ENCODE measurements around the gene PIP4K2A.

Gene PIP4K2A

DNA sequence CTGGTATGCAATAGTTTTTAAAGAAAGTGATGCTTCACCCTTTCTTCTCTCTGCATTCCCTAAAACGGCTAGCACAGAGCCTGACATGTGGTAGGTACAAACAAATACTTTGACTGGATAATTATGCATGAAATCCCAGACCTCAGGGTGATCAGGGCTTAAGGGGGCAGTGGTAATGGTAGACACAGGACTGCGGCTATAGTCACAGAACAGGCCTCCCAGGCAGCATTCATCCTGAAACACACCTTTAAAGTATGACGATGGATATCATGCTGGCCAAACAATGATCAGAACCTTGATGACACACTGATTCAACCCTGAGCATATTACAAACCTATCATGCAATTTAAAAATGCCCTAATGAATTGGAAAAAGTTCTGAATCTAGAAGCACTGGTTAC, 110.8 kb downstream of the PIP4K2A start:
- Mint-ChIP-seq H3K9me3 (no peaks in the 10 kb centered on the region), H3K27ac (peak overlapping the region; percentile 7), H3K36me3 (peaks cover 56% of the 10 kb centered on the region), H3K4me3 (no peak overlapping the region), H3K4me1 (peaks cover 65% of the 10 kb centered on the region), H3K27me3 (no peaks in the 10 kb centered on the region)
- CTCF ChIA-PET = no interaction called here
- no peak for DNase-seq

DNA sequence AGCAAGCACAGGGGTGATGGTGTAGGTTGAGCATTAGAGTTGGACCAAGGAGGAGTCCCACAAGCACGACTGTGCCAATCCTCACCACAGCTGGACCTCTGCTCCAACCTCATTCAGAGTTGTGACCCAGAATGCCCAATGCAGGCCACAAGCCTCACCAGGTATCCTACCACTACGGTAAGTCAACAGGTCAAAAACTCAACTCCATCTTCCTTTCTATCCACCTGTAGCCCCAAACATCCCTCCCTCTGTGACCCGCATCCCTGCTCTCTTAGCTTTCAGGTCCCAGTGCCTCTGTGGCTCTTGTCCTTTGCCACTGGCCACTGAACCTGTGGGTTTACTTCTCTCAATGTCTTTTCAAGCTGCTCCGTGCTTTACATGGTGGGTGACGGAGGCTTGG, 112.8 kb downstream of the PIP4K2A start:
- CTCF ChIA-PET = interaction anchor here (1.7 kb wide), 1 partner anchor 10 kb away, joined by 9 read pairs; no protein-coding TSS in a partner anchor
- H3K4me1 Mint-ChIP-seq = peaks cover 69% of the 10 kb centered on the region
- DNase-seq = no peak
- peaks cover 54% of the 10 kb centered on the region for H3K36me3 Mint-ChIP-seq
- peak overlapping the region; percentile 68 for H3K27ac Mint-ChIP-seq
- no peaks in the 10 kb centered on the region for H3K27me3 Mint-ChIP-seq
- no peaks in the 10 kb centered on the region for H3K9me3 Mint-ChIP-seq
- no peak overlapping the region for H3K4me3 Mint-ChIP-seq

DNA sequence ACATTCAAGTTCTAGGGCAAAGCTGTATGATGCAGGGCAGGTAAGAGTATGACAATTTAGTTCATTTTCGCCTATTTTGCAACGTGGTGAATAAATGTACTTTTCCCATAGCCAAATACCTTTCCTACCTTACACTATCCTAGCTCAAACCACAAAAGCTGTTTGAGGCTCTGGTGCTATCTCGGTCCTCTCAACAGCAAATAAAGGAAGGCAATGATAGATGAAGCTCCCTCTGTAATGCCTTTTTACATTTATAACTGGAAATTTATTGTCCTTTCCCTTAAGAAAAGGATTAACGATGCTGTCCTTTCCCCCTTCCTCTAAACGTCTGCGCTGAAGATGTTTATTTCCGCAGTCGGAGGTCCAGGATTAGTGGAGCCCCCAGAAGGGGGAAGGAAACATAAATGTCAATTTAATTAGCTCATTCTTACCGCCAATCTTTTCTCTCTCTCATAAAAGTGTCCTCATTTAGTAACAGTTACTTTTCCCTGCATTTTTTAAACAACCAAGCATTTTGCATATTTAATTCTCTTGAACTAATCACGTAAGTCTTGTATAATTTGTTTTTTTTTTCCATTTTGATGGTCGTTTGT, 114.6 kb downstream of the PIP4K2A start:
- Mint-ChIP-seq H3K4me1 (peaks cover 55% of the 10 kb centered on the region), H3K36me3 (peaks cover 42% of the 10 kb centered on the region), H3K9me3 (no peaks in the 10 kb centered on the region), H3K4me3 (no peak overlapping the region), H3K27me3 (no peaks in the 10 kb centered on the region), H3K27ac (peak overlapping the region; percentile 43)
- CTCF ChIA-PET = interaction anchor here (0.6 to 1.2 kb wide), 3 partner anchors 25 to 47 kb away, joined by 3 to 4 read pairs (median 4); no protein-coding TSS in a partner anchor
- no peak for DNase-seq

DNA sequence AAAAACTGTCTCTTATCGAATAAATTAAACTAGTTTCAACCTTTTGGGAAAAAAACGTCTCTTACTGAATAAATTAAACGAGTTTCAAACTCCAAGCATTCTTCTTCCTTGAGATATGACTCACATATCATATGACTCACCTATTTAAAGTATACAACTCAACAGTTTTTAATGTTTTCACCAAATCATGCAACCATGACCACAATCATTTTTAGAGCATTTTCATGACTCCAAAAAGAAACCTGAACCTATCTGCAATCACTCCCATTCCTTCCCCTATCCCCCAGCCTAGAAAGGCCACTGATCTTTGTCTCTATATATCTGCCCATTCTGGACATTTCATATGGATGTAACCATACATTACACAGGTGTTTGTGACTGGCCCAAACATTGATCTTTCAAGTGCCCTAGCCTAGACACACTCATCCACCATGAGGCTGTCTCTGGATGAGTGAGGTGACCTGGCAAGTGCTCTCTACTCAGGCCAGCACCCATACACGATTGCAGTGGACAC, 115.3 kb downstream of the PIP4K2A start:
- Mint-ChIP-seq H3K27me3 (no peaks in the 10 kb centered on the region), H3K36me3 (peaks cover 40% of the 10 kb centered on the region), H3K4me1 (peaks cover 54% of the 10 kb centered on the region), H3K4me3 (no peak overlapping the region), H3K9me3 (no peaks in the 10 kb centered on the region), H3K27ac (peak overlapping the region; percentile 35)
- CTCF ChIA-PET = interaction anchor here (0.6 kb wide), 1 partner anchor 48 kb away, joined by 4 read pairs; no protein-coding TSS in a partner anchor
- no peak for DNase-seq

DNA sequence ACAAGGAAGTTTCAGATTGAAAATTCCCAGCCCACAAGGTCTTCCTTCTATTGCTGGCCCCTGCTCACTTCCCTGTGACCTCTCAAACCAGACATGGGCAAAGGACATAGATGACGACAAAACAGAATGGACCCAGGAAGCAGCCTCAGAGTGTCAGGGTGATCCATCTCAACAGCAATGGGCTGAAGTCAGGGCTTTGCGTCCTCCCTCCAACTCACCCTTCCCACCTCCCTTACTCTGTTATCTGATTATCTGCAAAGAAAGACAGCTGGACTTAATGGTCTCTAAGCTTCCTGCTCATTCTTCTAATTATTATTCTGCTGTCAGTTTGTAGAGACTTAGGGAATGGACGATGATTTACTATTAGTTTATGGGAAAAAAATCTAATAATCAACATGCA, 115.9 kb downstream of the PIP4K2A start:
- no peaks in the 10 kb centered on the region for H3K27me3 Mint-ChIP-seq
- H3K27ac Mint-ChIP-seq = no peak overlapping the region
- H3K36me3 Mint-ChIP-seq = peaks cover 37% of the 10 kb centered on the region
- CTCF ChIA-PET = no interaction called here
- no peak overlapping the region for H3K4me3 Mint-ChIP-seq
- DNase-seq = no peak
- H3K4me1 Mint-ChIP-seq = peaks cover 56% of the 10 kb centered on the region
- H3K9me3 Mint-ChIP-seq = no peaks in the 10 kb centered on the region

DNA sequence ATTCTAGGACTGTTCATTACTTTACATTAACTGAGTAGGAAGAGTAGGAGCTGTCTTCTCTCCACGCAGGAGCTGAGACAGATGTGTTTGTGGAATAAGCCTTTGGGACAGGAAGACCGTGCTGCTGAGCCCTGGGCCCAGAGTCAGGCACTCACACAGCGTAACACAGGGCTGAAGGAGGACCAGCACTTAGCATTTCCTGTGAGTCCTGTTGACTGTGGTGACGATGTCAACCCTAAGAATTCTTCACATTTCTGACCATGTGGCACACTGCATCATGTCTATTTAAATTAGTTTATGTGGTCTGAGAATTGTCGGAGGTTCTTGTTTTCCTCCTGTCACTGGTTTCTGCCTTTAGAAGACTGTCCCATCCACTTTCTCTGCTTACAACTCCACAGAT, 117.2 kb downstream of the PIP4K2A start:
- Mint-ChIP-seq H3K36me3 (peaks cover 41% of the 10 kb centered on the region), H3K27me3 (no peaks in the 10 kb centered on the region), H3K9me3 (no peaks in the 10 kb centered on the region), H3K4me3 (no peak overlapping the region), H3K4me1 (peaks cover 55% of the 10 kb centered on the region), H3K27ac (peak overlapping the region; percentile 16)
- CTCF ChIA-PET = interaction anchor here (1.1 kb wide), 1 partner anchor 14 kb away, joined by 4 read pairs; no protein-coding TSS in a partner anchor
- DNase-seq = no peak

DNA sequence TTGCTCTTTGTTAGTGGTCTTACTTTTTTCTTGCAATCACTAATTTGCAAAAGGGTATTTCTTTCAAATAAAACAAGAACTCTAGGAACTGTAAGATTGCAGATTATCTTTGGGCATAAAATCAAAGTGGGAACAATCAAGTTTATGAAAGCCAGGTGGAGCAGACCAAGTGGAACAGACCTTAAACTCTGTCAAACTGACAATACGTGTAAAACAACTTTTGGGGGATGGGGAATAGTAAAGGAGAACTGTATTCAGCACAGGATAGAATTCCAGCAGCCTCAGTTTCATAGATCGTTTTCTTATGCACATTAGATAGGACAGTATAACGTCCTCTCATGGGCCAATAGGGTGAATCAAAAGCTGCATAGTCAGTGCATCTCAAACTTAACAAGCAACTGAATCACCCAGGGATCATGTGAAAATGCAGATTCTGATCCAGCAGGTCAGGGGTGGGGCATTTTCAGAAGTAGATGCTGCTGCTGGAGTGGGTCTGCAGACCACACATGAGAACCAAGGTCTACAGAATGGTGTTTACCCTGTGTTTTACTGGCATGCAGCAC, 120.7 kb downstream of the PIP4K2A start:
- Mint-ChIP-seq H3K9me3 (no peaks in the 10 kb centered on the region), H3K36me3 (peaks cover 45% of the 10 kb centered on the region), H3K27me3 (no peaks in the 10 kb centered on the region), H3K4me3 (no peak overlapping the region), H3K4me1 (peaks cover 25% of the 10 kb centered on the region), H3K27ac (no peak overlapping the region)
- DNase-seq = no peak
- CTCF ChIA-PET = no interaction called here

DNA sequence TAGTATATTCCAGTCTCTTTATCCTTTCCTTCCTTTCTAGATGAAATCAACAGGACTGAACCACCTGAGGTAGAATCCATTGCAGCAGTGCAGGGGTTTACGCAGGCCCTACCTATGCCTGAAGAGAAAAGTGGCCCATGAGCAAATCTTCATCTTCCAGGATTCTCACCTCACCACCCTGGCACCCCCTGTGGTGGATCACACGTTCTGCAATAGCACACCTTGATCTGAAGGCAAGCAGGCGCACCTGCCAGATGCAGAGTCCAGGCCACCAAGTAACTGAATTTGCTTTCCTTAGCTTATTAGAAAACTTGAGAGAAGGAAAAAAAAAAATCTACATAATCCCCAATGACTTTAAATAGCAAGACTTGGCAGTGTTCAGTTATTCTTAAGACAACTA, 121.4 kb downstream of the PIP4K2A start:
- Mint-ChIP-seq H3K9me3 (no peaks in the 10 kb centered on the region), H3K4me1 (peaks cover 20% of the 10 kb centered on the region), H3K4me3 (no peak overlapping the region), H3K27ac (no peak overlapping the region), H3K36me3 (peaks cover 45% of the 10 kb centered on the region), H3K27me3 (no peaks in the 10 kb centered on the region)
- DNase-seq = no peak
- CTCF ChIA-PET = no interaction called here

DNA sequence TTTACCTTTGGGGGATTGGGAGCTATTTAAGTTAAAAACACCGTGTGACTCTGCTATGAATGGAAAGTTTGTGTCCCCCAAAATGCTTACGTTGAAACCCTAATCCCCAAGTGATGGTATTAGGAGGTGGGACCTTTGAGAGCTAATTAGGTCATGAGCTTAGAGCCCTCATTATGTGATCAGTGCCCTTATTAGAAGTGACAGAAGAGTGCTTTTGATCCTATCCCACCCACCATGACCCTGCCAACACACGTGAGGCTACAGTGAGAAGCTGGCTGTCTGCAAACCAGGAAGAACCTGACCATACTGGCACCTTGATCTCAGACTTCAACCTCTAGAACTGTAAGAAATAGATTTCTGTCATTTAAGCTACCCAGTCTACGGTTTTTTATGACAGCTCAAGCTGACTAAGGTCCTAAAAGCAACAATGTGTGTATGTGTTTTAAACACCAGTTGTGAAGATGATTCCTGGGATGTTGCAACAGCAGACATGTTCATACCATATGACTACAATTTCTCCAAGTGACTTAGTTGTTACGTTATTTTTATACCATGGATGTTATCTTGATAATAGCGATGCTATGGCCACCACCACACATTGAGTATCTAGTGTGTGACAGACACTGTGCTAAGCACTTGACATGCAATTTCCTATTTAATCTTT, 124.4 kb downstream of the PIP4K2A start:
- Mint-ChIP-seq H3K27me3 (no peaks in the 10 kb centered on the region), H3K27ac (no peak overlapping the region), H3K36me3 (peaks cover 58% of the 10 kb centered on the region), H3K4me1 (peaks cover 7% of the 10 kb centered on the region), H3K4me3 (no peak overlapping the region), H3K9me3 (no peaks in the 10 kb centered on the region)
- no peak for DNase-seq
- CTCF ChIA-PET = interaction anchor here (0.5 to 1.9 kb wide), 4 partner anchors 16 to 395 kb away, joined by 3 to 8 read pairs (median 5); no protein-coding TSS in a partner anchor

DNA sequence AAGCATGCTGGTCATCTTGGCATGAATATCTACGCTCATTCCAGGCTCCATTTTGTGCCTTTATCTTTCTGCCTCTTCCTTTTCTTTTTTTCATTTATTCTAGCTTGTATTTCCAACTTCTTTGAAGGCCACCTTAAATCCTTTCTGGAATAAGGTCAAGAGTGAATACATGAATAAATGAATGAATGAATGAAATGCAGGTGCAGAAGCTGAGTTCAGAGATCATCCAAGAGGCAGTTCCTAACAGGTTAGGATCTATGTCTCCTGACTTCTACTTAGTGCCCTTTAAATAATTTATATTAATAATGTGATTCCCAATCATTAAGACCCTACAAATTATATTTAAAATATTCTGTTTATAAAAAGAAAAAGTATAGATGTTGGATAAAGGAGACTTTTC, 125.9 kb downstream of the PIP4K2A start:
- Mint-ChIP-seq H3K4me1 (peaks cover 5% of the 10 kb centered on the region), H3K9me3 (no peaks in the 10 kb centered on the region), H3K36me3 (peaks cover 65% of the 10 kb centered on the region), H3K27me3 (no peaks in the 10 kb centered on the region), H3K27ac (peak overlapping the region; percentile 30), H3K4me3 (no peak overlapping the region)
- CTCF ChIA-PET = interaction anchor here (1.5 kb wide), 1 partner anchor 12 kb away, joined by 5 read pairs; no protein-coding TSS in a partner anchor
- DNase-seq = no peak

DNA sequence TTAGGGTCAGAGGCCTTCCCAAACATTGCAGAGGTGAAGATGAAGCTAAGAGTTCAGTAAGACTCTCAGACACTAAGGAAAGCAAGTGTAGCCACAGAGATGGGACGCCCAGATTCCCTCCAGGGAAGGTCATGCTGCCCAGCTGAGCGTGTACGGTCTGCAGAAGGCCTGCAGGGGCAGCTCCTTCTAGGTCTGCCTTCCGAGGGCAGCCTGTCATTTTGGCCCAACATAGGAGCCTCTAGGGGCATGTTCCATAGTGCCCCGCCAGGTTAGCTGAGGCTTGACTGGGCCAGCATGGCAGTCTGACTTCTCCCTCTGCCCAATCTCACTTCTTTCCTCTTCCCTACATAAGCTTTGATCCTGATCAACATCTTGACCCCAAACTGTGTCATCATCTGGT, 130.7 kb downstream of the PIP4K2A start:
- no peak overlapping the region for H3K27ac Mint-ChIP-seq
- CTCF ChIA-PET = interaction anchor here (0.6 to 4.8 kb wide), 2 partner anchors 9 to 207 kb away, joined by 4 to 36 read pairs; no protein-coding TSS in a partner anchor
- no peaks in the 10 kb centered on the region for H3K27me3 Mint-ChIP-seq
- H3K9me3 Mint-ChIP-seq = no peaks in the 10 kb centered on the region
- DNase-seq = no peak
- peaks cover 60% of the 10 kb centered on the region for H3K36me3 Mint-ChIP-seq
- no peak overlapping the region for H3K4me3 Mint-ChIP-seq
- H3K4me1 Mint-ChIP-seq = peaks cover 13% of the 10 kb centered on the region

DNA sequence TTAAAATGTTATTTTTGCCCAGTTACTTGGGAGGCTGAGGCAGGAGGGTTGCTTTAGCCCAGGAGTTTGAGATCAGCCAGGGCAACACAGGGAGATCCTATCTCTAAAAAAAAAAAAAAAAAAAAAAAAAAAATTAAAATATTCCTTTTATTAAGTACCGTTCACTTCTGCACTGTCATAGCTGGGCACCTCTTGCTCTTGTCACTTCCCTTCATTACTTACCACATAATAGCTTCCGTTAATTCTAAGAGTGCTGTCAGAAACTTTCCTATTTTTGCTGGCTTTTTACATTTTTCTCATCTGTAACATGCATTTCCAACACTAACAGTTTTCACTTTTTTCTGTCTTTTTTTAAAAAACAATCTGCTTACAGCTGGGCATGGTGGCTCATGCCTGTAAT, 132.9 kb downstream of the PIP4K2A start:
- CTCF ChIA-PET = no interaction called here
- Mint-ChIP-seq H3K27me3 (no peaks in the 10 kb centered on the region), H3K27ac (no peak overlapping the region), H3K4me1 (peaks cover 13% of the 10 kb centered on the region), H3K36me3 (peaks cover 57% of the 10 kb centered on the region), H3K4me3 (no peak overlapping the region), H3K9me3 (no peaks in the 10 kb centered on the region)
- DNase-seq = no peak

DNA sequence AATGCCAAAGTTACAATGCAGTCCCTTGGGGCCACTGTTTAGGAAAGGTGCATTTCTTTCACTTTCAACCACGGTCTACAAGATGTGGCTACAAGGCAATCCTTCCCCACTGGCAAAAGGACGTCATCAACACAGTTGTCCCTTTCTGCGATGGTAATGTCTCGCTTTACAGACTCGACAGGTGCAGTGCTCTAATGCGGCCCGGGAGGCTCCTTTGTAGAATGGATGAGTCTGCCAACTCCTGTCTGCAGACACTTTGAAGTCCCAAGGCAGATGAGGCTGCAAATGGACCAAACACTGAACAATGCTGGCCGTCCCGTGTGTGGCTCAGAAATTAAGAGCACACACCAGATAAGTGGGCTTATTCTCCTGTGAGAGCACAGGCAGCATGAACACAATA, 133.7 kb downstream of the PIP4K2A start:
- CTCF ChIA-PET = no interaction called here
- Mint-ChIP-seq H3K36me3 (peaks cover 53% of the 10 kb centered on the region), H3K27me3 (no peaks in the 10 kb centered on the region), H3K4me3 (no peak overlapping the region), H3K4me1 (peaks cover 11% of the 10 kb centered on the region), H3K9me3 (no peaks in the 10 kb centered on the region), H3K27ac (peak overlapping the region; percentile 30)
- DNase-seq = no peak

DNA sequence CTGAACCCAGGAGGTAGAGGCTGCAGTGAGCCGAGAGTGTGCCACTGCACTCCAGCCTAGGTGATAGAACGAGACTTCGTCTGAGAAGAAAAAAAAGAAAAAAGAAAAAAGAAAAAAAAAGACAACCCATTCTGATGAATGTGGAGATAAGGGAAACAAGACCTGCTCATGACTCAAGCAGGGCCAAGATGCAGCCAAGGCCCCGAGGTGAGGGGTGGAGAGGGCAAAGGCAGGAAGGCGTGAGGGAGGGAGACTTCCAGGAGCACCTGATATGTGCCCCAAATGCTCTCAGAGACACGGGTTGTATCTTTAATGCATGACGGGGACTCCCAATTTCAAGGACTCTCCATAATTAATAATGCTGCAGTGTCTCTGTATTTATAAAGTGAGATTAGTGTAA, 134.6 kb downstream of the PIP4K2A start:
- Mint-ChIP-seq H3K27ac (peak overlapping the region; percentile 6), H3K4me3 (no peak overlapping the region), H3K9me3 (no peaks in the 10 kb centered on the region), H3K4me1 (peaks cover 11% of the 10 kb centered on the region), H3K27me3 (no peaks in the 10 kb centered on the region), H3K36me3 (peaks cover 55% of the 10 kb centered on the region)
- no peak for DNase-seq
- CTCF ChIA-PET = no interaction called here
